AG10803 (cell line): Measurements from ENCODE around the gene SLC27A4.
A peak's percentile ranks its signal among the peaks of the same experiment; 100 is the strongest.

Source experiments
- DNase-seq: peaks from one replicate; pipeline ENCODE4 v3.0.0; 2010; ENCODE audit warnings: low read depth
- H3K4me3 ChIP-seq: 2 replicates; pipeline ENCODE4 v1.5.1; 2011; ENCODE audit warnings: mild to moderate bottlenecking, low read length, control low read depth
- CTCF ChIP-seq: conservative IDR thresholded peaks from 2 replicates; pipeline ENCODE4 v1.5.1; 2011; ENCODE audit warnings: mild to moderate bottlenecking, low read length, control low read depth, inconsistent platforms

SLC27A4 gene

DNA sequence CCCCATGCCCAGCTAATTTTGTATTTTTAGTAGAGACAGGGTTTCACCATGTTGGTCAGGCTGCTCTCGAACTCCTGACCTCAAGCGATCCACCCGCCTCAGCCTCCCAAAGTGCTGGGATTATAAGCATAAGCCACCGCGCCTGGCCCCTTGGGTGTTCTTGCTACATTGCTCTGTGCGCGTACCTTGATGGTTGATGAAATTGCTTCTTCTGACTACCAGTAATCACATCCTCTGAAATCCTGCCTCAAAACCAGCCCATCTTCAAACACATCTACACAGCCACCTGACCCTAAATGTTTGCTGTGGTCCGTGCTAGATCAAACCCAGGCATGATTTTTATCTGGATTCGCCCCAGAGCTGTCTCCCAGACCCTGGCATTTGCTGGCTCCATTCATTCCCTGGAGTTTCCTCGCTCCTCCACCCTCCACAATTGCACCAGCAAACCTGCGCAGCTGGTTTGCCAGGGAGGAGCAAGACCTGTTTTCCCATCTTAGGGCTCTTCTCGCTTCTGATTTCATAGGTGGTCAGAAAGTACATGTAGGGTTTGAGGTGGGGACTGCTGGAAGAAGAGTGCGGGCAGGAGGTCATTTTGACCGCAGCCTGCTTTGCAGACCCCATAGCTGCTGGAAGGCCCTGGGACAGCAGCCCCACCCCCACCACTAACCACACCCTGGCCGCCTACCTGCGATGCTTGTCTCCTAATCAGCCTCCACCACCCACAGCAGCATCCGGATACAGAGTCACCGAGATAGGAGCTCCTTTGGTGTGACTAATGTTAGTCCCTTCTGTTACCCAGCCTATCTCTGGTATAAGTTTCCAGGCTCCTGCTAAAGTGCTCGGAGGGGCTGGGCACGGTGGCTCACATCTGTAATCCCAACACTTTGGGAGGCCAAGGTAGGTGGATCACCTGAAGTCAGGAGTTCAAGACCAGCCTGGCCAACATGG lies 41.5 kb upstream of the SLC27A4 start:
- H3K4me3 ChIP-seq, result no peak overlapping the region
- no peak for DNase-seq
- TF ChIP-seq CTCF, result no peak

DNA sequence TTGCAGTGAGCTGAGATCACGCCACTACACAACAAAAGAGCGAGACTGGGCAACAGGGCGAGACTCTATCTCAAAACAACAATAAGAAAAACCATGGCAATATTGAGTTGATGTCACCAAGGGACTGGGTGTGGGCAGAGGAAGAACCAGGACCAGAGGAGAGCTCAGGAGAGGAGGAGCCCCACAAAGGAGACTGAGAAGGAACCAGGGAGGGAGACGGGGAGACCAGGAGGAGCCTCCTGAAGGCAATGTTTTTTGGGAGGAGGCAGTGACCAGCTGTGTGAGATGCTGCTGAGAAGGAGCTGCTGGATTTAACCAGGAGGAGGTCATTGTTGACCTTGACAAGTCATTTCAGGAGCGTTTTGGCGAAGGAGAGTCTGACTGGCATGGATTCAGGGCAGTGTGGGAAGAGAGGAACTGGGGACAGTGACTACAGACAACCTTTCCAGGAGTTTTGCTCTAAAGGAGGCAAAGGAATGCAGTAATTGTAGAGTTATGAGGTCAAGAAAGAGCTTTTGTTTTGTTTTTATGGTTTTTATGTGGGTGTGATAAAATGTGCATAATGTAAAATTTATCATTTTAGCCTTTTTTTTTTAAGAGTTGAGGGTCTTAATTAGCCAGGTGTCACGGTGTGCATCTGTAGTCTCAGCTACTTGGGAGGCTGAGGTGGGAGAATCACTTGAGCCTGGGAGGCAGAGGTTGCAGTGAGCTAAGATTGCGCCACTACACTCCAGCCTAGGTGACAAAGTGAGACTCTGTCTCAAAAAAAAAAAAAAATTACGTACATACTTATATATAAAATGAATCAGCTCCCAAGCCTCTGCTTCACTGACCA lies 36.0 kb upstream of the SLC27A4 start:
- no peak for TF ChIP-seq CTCF
- DNase-seq, result peak; percentile 58
- H3K4me3 ChIP-seq, result no peak overlapping the region

- H3K4me3 ChIP-seq, result no peak overlapping the region
- peak; percentile 27 for DNase-seq
- TF ChIP-seq CTCF, result no peak
These were observed 35.4 kb upstream of the SLC27A4 start for GRCh38 chr9:128304971-128305288.

GRCh38 chr9:128309551-128309950 lies 30.8 kb upstream of the SLC27A4 start:
- no peak for TF ChIP-seq CTCF
- H3K4me3 ChIP-seq, result no peak overlapping the region
- no peak for DNase-seq

DNA sequence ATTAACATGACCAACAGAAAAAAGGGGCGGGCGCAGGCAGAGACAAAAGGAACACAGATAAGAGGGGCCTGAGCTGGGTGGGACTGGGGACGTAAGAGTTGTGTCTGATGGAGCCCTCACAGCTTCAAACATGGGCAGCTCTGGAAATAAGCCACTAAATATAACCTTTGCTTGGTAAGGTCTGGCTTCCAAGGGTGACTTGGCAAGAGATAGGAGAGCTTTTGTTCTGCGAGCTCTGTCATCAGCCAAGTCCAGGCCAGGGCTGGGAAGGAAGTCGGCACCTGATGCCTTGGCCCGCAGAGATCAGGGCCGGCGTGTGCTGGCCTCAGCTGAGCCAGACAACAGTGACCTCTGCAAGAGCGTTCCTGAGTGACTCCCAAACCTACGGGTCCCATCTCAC lies 29.9 kb upstream of the SLC27A4 start:
- TF ChIP-seq CTCF, result no peak
- no peak for DNase-seq
- no peak overlapping the region for H3K4me3 ChIP-seq

GRCh38 chr9:128314697-128315096 lies 25.6 kb upstream of the SLC27A4 start:
- no peak for TF ChIP-seq CTCF
- H3K4me3 ChIP-seq, result no peak overlapping the region
- no peak for DNase-seq

DNA sequence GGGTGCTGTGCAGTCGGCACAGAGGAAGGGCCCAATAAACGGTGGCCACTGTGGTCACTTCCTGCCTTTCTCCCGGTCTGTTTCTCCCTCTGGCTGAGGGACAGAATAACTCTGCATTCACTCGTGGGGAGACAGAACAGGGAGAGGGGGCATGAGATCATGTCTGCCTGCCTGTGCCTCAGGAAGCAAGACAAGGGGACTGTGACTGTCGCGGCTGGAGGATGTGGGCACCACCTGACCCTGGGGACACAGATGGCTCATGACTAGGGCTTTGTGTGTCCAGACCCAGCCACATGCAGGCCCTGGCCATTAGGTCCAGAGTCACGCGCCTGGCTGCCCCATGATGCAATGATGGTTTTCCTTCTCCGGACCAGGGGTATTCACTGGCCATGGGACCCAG lies 23.9 kb upstream of the SLC27A4 start:
- TF ChIP-seq CTCF, result no peak
- no peak for DNase-seq
- H3K4me3 ChIP-seq, result no peak overlapping the region
